Measurements from ENCODE around the gene TMEM250. TPM values are rescaled to one million over a fixed set of nuclear protein-coding genes. Genes with fewer than 3 reads are reported as not detected.

The TMEM250 gene
- total RNA-seq, 1 donor from 2014 or later = 51.4 TPM

DNA sequence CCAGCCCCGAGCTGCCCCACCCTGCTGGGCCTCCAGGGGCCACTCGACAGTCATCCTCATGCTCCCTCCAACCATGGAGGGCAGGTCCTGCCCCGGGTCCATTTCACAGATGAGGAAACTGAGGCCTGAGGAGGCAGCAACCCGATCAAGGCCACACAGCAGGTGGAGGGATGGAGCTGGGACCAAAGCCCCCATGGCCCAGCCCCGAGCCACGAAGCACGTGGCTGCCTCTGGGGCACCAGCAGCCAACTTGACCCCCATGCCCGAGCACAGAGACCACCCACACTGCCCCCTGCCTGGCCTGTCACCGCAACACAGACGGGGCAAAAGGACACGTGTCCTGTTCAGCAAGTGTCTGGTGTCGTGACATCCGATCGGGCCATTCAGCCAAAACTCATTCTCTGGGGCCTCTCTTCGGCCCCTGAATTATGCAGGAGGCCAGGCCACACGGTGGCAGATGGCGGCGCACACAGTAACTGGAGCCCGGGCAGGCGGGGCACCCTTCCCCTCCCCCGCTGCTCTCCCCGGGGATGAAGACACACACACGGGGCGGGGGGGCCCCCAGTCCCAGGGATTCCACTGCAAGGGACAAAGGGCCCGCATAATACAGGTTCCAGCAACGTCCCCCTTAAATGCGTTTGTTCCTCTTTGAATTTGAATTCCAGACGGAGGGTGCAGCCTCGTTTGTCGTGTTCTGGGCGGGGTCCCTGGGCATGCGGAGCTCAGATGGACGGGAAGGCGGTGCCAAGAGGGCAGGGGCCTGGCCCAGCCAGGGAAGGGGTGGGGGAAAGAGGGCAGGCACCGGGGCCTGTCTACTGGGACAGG, 29.4 kb upstream of the TMEM250 start:
- intact Hi-C loops (cut with micrococcal nuclease) = no loop called here

DNA sequence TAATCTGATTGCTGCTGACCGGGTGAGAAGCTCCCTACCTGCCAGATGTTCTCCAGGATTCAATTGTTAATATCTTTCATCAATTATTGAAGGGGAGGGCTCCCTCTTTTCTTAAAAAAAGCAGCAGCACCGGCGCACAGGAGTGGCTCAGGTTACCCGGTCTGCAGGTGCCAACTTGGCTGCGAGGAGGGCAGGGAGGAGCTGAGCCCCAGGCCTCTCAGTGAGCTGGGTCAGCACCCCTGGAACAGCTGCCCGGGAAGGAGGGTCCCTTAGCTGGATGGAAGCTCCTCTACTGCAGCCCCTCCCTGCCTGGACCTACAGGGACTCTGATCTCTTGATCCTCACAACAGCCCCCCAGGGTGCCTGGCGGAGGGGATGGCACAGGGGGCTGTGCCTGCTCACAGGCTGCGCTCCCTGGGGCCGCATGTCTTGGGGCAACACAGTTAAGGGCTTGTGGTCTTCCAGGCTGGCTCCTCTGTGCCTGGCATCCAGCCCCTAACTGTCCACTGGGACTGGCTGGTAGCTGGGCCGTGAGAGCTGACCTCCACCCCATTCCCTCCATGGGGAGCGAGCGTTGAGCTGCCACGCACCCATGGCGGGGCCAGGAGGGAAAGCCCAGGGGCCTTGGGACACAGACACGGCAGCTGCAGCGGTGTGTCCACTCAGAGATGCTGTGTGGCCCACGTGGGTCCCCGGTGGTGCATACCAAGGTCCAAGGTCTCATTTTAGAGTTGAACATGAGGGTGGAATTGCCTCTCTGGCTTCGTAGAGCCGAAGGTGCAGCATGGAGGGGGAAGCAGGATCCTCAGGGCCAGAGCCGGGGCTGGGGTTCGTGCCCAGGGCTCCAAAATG, 28.6 kb upstream of the TMEM250 start:
- intact Hi-C loops (cut with micrococcal nuclease) = no loop called here

DNA sequence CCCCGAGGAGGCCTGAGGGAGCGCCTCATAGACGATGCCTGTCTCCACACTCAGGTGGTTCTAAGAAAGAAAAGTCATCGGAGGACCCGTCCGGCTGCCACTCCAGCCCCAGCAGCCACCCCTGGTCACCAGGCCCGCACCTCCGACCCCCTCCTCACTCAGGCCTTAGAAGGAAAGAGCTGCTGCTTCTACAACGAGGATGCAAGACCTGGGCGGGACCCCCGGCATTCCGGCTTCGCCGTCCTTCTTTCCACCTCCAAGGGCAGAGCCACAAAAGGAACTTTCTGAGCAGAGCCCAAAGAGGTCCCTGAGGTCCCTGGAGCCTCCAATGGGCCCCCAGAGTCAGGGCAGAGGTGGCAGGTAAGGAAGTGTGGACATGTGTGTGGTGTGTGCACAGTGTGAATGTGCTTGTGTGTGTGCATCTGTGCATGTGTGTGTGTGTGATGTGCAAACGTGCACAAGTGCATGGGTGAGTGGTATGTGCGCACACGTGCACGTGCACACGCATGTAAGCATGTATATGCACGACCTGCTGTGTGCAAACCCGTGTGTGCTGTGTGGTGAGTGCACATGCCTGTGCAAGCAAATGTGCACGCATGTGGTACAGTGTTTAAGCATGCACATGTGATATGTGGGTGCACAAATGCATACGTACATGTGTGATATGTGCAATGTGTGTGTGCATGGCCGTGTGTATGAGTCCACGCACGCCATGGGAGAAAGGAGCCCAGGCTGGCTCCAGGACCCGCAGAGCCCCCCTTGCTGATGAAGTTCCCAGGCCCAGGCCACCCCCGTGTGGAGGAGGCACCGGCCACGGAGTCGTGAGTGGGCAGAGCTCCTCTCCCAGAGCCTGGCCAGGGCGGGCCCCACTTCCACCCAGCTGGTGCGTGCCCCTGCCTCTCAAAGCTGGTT, 27.7 kb upstream of the TMEM250 start:
- intact Hi-C loops (cut with micrococcal nuclease) = no loop called here

DNA sequence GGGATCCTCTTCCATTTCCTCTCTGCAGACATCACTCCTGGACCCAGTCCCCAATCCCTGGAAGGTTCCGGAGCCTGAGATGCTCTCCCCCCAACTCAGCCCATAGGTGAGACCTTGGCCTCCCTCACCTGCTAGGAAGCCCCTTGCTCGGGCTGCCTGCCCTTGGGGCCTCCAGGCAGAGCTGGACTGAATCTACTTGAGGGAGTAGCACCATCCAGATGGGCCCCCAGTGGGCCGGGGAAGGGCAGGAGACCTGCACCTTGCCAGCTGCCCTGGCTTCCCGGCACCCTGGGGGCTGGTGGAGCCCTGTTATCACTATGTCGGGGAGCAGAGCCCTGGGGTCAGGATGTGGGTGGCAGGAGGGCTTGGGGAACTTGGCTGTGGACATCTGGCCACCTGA, 26.9 kb upstream of the TMEM250 start:
- intact Hi-C loops (cut with micrococcal nuclease) = no loop called here

DNA sequence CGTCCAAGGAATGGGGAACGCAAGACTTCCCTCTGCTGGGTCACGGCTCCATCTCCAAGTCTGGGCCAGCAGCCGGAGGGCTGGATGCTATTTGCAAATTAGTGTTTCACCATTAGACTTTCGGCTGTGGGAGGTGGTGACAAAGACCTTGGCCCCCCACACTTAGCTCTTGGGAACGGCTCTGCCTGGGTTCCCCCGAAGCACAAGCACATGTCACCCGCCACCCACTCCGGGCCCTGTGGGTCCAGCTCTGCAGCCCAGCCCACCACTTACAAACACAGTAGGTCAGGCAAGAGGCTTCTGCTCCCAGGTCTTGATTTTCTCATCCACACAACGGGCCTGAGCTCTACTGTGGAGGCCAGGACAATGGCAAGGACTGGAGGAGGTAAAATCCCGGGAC, 25.8 kb upstream of the TMEM250 start:
- intact Hi-C loops (cut with micrococcal nuclease) = no loop called here

DNA sequence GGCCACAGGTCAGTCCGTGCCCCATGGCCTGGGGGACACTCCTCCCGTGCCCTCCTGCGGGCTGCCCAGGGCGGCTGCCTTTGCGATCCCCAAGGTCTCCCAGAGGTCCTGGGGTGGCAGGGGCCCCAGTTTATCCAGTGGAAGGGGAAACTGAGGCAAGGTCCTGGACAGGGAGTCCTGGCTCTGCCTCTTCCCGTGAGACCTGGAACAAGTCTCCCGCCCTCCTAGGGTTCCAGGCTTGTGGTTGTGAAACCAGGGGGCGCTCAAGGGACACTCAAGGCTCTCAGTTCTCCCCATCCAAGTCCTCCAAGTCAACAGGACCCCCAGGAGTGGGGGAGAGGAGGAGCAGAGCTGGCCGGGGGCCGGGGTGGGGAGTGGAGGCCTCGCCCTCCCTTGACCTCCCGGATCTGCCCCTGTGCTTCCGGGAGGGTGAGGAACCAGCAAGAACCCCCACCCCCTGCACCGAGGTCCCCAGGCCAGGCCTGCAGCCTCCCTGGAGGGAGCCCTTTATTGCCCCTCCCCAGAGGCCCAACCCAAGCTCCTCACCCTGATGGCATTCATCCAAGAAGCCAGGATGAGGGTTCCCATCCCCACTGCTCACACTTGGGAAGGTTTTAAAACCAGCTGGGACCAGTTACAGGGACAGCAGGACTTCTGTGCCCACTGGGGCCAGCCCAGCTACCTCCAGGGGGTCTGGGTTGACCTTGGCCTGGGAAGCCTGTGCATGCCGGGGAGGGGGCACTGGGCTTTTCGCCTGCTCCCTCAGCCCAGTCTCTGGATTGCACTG, 24.7 kb upstream of the TMEM250 start:
- intact Hi-C loops (cut with micrococcal nuclease) = no loop called here

DNA sequence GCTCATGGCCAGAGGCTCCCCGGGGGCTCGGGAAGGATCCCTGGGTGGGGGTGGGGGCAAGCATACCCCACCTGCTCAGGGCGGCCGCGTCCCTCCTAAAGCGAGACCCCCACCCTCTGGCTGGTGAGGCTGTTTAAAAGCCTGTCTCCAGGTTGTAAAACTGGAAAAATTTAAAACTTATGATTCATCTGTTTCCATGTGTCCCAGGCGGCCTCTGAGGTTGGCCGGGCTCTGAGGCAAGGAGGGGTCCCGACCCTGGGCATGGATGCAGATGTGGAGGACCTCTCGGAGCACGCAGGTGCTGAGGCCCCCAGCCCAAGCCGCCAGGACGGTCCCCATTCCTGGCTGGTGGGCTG, 24.2 kb upstream of the TMEM250 start:
- intact Hi-C loops (cut with micrococcal nuclease) = no loop called here

DNA sequence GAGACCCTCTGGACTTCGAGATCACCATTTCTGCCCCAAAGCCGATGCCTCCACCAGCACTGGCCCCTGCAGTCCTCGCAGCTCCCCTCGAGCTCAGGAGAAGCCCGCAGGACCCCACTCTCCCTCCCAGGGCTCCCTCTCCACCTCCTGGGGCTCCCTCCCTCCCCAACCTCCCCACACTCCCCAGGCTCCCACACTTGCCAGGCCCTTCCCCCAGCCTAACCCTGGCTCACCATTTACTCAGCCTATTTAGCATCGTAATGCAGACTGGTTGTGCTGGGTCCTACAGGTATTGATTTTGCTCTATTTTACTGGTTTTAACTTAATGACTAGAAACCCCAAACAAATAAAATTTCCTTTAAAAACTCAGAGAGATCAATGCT, 23.7 kb upstream of the TMEM250 start:
- intact Hi-C loops (cut with micrococcal nuclease) = no loop called here

DNA sequence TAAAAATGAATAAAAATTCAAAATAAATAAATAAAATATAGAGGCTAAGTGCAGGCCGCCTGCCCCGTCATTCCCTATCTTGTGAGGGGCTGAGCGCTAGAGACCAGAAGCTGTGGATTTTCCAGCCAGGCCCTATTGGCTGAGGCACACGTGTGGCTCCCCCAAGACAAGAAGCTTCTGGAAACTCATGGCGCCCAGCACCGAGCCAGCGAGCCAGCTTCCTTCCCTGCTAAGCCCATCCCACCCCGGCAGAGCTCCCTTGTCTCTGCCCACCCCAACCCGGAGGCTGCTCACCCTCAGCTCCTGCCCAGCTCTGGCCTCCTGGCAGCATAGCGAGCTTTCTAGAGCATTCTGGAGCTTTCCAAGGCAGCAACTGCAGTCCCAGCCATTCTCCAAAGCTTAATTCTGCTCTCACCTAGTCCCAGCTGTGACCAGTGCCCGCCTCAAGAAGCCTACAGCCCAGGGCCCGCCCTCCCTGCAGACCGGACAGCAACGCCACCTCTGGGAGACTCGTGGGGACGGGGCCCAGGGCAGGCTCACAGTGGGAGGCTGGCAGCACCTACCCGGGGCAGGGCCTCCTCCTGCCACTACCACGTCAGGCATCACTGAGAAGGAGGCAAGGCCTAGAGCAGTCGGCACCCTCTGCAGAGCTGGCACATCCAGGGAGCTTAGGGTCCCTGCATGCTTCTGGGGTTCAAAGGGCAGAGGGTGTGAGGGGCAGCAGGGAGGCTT, 23.2 kb upstream of the TMEM250 start:
- intact Hi-C loops (cut with micrococcal nuclease) = no loop called here

DNA sequence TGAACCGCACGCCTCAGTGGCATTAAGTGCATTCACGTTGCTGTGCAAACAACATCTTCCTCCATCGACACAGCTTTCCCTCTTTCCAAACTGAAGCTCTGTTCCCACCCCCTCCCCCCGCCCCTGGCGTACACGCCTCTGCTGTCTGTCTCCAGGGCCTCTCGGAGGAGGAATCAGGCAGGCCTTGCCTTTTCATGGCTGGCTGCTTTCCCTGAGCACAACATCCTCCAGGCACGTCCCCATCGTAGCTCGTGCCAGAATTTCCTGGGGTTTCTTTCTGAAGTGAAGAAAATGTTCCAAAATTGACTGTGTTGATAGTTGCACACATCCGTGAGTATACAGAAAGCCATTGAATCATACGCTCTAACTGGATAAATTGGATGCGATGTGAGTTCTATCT, 22.3 kb upstream of the TMEM250 start:
- intact Hi-C loops (cut with micrococcal nuclease) = no loop called here

DNA sequence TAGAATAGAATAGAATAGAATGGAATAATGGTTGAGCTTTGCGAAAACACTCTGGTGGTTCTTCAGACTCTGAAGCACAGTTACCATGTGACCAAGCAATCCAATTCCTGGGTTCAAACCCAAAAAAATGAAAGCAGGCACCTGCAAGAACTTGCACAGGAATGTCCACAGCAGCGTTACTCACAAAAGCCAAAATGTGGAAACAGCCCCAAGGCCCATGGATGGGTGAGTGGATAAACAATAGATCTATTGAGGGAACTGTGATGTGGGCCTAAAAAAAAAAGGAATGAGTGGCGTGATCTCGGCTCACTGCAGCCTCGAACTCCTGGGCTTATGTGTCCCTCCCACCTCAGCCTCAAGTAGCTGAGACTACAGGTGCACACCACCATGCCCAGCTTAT, 21.4 kb upstream of the TMEM250 start:
- intact Hi-C loops (cut with micrococcal nuclease) = no loop called here

DNA sequence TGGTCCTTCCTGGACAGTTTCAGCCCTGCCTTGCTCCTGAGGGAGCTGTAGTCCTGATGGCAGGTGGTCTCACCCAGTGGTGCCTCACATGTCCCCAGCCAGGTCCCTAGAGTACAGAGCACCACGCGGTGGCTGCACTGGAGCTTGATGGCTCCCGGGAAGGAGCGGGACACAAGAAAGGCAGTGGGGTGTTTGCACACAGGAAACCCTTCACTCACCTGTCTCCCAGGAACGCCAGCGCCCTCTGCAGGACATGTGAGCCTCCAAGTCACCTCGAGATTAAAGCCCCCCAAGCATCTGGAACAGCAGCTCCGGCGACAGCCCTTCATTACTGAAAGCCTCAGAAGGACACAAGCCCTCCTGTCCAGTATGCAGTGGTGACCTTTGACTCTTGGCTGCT, 19.9 kb upstream of the TMEM250 start:
- intact Hi-C loops (cut with micrococcal nuclease) = no loop called here

DNA sequence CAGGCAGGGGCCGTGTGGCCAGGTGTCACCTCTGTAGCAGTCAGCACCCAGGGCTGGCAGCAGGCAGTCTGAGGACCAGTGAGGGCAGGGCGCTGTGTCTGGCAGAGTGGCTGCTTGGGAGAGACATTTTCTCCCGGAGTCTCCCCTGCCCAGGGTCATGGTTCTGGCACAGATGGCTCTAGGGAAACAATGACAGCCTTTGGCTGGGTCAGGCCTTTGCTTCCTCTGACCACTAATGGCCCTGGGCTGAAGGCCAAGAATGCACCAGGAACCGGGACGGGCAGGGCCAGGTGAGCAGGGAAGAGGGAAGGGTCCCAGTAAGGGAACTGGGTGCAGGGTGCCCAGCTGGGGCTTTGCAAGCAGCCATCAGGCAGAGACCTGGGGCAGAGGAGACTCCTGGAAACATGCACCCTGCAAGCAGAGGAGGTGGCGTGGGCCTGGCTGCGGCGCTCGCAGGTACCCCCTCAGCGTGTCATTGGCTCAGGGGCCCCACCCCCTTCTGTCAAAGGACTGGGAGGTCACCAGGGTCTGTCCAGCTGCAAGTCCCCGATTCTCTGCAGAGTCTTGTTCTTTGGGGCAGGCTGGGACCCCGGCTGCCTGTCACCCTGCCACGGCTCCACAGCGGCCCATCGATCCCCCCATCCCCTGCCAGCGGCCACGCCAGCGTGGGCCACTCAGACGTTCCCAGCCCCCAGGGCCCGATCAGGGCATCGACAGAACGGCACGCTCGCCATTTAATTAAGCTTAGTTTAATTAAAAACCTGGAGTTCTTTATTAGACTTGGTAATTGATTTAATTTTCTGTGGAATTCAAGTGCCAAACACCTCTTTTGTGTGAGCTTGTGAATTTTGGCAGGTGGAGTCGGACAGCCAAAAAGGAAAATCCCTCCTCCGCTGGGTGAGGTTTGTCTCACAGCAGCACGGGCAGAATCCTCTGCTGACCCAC, 18.9 kb upstream of the TMEM250 start:
- intact Hi-C loops (cut with micrococcal nuclease) = no loop called here

DNA sequence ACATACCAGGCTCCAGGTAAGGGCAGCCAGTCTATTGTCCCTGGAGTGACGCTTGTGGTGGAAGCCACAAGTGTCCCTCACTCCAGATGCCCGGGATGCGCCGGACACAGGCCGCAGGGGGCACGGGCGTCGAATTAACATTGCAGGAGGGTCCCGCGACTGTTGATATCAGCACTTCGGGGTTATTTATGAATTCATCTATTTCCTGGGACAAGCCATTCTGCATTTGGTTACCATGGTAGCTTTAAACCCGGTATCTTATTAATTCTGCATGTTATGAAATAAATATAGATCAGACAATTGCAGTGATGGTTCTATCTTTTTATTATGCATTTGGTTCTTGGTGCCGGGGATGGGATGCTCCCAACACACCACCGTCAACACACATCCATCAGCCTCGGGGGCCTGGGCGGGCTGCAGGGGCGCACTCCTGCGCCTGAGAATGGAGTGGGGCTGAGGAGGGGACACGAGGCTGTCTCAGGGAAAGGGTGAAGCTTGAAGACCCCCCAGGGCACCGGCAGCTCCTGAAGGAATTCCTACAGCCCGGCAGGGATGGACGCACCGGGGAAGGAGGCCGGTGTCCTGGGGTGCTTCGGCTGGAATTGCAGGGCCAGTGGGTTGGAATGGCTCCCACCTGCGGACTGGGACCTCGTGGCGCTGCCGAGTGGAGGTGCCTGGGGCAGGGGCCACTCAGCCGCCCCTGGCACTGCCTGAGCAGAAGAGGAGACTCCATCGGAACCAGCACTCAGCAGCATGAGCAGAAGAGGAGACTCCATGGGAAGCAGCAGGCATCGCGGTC, 17.7 kb upstream of the TMEM250 start:
- intact Hi-C loops (cut with micrococcal nuclease) = no loop called here

DNA sequence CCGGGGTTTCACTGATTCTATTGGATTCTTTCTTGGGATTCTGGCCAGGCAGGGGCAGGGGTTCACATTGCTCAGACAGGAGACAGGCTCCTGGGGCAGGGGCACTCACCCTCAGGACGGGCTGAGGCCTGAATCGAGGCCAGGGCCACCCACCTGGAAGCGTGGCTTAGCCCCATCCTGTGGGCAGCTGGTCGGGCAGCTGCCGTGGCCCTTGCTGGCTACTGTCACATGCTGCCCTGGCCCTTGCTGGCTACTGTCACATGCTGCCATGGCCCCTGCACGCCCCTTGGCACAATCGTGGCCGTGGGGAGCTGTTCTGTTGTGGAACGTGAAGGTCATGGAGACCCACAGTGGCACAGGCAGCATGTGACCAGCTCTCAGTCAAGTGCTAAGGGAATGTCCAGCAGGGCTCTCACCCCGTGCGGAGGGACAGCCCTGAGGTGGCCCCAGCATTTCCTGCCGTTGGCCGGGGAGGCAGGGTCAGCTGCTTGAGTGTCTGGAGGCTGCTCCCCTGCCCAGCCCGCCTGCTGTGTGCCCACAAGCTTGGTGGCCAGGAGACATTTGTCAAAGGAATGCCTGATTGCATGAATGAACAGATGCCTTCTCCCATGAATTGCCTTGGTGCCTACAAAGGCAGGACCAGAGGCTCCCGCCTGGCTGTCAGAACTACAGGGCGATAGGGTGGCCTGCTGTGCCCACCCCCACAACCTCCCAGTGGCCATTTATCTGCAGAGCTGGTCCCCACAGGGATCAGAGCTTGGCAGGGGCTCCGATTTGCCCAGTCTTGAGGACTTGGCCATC, 16.9 kb upstream of the TMEM250 start:
- intact Hi-C loops (cut with micrococcal nuclease) = no loop called here

DNA sequence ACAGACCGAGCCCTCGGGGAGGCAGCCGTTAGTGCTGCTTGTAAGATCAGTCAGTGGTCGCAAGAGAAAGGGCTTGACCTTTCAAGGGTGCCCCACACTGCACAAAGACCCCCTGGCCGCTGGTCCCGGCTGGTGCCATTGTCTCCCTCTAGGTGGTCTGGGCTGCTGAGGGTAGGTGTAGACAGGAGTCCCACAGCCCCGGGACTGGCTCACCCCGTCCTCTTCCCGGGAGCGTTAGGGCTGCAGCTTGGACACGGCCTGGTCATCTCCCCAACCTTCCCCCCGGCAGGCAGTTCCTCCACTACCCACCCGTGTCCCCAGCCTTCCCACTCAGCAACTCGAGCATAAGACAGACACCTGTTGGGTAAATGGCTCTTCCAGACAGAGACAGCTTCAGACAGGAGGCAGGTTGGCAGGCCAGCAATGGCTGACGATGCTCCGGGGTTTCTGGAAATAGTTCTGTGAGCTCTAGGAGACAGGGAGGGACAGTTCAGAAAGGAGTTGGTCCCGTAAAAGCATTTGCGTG, 15.3 kb upstream of the TMEM250 start:
- intact Hi-C loops (cut with micrococcal nuclease) = no loop called here

Measured in T-helper 2 cell treated with Interferon-gamma antibody and Interleukin-4, amounts not matched to agents 100 ng/mL and 5 ng/mL, for 36 hours (primary cell).